CD4-positive, alpha-beta T cell (primary cell): ENCODE results near the gene SYT14. TPM values are rescaled to one million over a fixed set of nuclear protein-coding genes. Genes with fewer than 3 reads are reported as not detected.

ENCODE experiments used
- ATAC-seq: fragments of 200-7000 bp; cut with Tn5 transposase; one replicate; pipeline ENCODE4 v1.10.0; 2022; ENCODE audit warnings: mild to moderate bottlenecking; ENCODE audit not compliant: poor library complexity
- CTCF ChIA-PET: fragments of 350-600 bp; sonication (Branson Sonifier 250); formaldehyde crosslinking; loops from one replicate; lab custom pipeline; 2021; ENCODE audit warnings: antibody characterized with exemption, inconsistent platforms; lab: Charles Lee
- POLR2A ChIA-PET: fragments of 350-600 bp; sonication (Branson Sonifier 250); formaldehyde crosslinking; loops from one replicate; lab custom pipeline; 2021; ENCODE audit warnings: antibody characterized with exemption, inconsistent platforms; lab: Charles Lee
- DNase-seq, 14 experiments: peaks; one replicate each; pipeline ENCODE4 v3.0.0-alpha.2; 2013 to 2020; ENCODE audit warnings: mixed read lengths in 2 of 14
- H3K27ac ChIP-seq, 2 donors: one replicate each; pipeline versions ENCODE4 v1.5.1 to v1.7.0; 2013; ENCODE audit warnings: low read length in 2 of 2, low read depth in 1 of 2, mild to moderate bottlenecking in 1 of 2
- H3K27me3 ChIP-seq, 2 experiments: 1 replicate in 1 of 2; 2 replicates in 1 of 2; pipeline versions ENCODE4 v1.6.1 to v1.7.0; 2013; ENCODE audit warnings: low read length in 2 of 2, control low read depth in 1 of 2, mild to moderate bottlenecking in 1 of 2, moderate library complexity in 1 of 2; ENCODE audit not compliant: insufficient read depth in 2 of 2, control insufficient read depth in 1 of 2
- H3K36me3 ChIP-seq: one replicate; pipeline ENCODE4 v1.6.1; 2013; ENCODE audit warnings: low read length, control low read depth; ENCODE audit not compliant: insufficient read depth
- H3K4me1 ChIP-seq: one replicate; pipeline ENCODE4 v1.6.1; 2013; ENCODE audit warnings: low read length, control low read depth; ENCODE audit not compliant: insufficient read depth
- H3K4me3 ChIP-seq: one replicate; pipeline ENCODE4 v1.5.1; 2013; ENCODE audit warnings: mild to moderate bottlenecking, low read length, moderate library complexity
- H3K9me3 ChIP-seq, 2 experiments: 1 replicate in 1 of 2; 2 replicates in 1 of 2; pipeline versions ENCODE4 v1.6.1 to v1.7.0; 2013; ENCODE audit warnings: low read length in 2 of 2, mild to moderate bottlenecking in 2 of 2, control low read depth in 1 of 2, moderate library complexity in 1 of 2; ENCODE audit not compliant: control insufficient read depth in 1 of 2, insufficient read depth in 1 of 2
- H3K27ac Mint-ChIP-seq: one replicate; pipeline ENCODE4 v1.8.0; 2020; ENCODE audit warnings: mixed read lengths
- H3K27me3 Mint-ChIP-seq: one replicate; pipeline ENCODE4 v1.8.0; 2021; ENCODE audit warnings: mixed read lengths
- H3K36me3 Mint-ChIP-seq: one replicate; pipeline ENCODE4 v1.8.0; 2021; ENCODE audit warnings: low read depth, mixed read lengths
- H3K4me1 Mint-ChIP-seq: one replicate; pipeline ENCODE4 v1.8.0; 2021; ENCODE audit warnings: low read depth, mixed read lengths
- H3K4me3 Mint-ChIP-seq: one replicate; pipeline ENCODE4 v1.8.0; 2020; ENCODE audit warnings: mild to moderate bottlenecking, mixed read lengths
- H3K9me3 Mint-ChIP-seq: one replicate; pipeline ENCODE4 v1.8.0; 2020; ENCODE audit warnings: mixed read lengths
- intact Hi-C, 2 experiments: fragments of 100-400 bp; cut with DNase I in 1 of 2; cut with micrococcal nuclease in 1 of 2; formaldehyde crosslinking; loops; one replicate each; pipeline versions ENCODE4 v1.15.1 to v1.9.0; 2023 to 2025; cut with DNase I, micrococcal nuclease
- total RNA-seq, 174 experiments: library from RNA in 2 of 174; stranded (reverse) in 2 of 174; gene quantifications; one replicate each; pipeline ENCODE4 v1.2.3 and lab custom pipeline; 2021 to 2026
- TF ChIP-seq, protein P1 (sequence below): fragments of 200-600 bp; IDR thresholded peaks from one replicate; pipeline ENCODE4 v1.8.0; 2022; ENCODE audit warnings: antibody characterized with exemption, mild to moderate bottlenecking

The SYT14 gene
- total RNA-seq, 2 experiments from 2014 or later: not detected

DNA sequence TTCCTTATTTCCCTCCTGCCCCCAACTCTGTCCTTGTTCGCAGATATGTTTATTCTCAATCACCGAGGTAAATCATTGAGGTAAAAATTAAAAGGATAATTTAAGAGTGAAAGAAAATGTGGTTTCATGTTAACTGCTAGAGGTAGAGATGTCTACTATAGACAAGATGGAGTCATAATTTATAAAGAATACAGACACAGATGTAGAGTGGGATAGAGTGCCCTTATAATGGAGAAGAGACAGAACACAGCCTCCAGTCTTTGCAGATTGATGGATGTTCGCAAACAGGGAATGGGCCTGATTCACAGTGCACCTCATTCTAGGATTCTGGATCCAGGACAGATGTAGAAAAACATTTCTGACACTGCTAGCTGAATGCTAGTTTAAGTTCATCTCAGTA is 155.4 kb downstream of the SYT14 start:
- no peak overlapping the region for H3K27ac Mint-ChIP-seq
- H3K27me3 ChIP-seq: peaks cover 2 to 4% of the 10 kb centered on the region in 2 experiments
- no peaks in the 10 kb centered on the region for H3K36me3 ChIP-seq
- peaks cover 11% of the 10 kb centered on the region for H3K27me3 Mint-ChIP-seq
- intact Hi-C loops: no loop called here
- ChIA-PET POLR2A (no interaction called here), CTCF (no interaction called here)
- TF ChIP-seq, protein P1, sequence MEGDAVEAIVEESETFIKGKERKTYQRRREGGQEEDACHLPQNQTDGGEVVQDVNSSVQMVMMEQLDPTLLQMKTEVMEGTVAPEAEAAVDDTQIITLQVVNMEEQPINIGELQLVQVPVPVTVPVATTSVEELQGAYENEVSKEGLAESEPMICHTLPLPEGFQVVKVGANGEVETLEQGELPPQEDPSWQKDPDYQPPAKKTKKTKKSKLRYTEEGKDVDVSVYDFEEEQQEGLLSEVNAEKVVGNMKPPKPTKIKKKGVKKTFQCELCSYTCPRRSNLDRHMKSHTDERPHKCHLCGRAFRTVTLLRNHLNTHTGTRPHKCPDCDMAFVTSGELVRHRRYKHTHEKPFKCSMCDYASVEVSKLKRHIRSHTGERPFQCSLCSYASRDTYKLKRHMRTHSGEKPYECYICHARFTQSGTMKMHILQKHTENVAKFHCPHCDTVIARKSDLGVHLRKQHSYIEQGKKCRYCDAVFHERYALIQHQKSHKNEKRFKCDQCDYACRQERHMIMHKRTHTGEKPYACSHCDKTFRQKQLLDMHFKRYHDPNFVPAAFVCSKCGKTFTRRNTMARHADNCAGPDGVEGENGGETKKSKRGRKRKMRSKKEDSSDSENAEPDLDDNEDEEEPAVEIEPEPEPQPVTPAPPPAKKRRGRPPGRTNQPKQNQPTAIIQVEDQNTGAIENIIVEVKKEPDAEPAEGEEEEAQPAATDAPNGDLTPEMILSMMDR: no peak
- peaks cover 2% of the 10 kb centered on the region for H3K9me3 Mint-ChIP-seq
- no peak for ATAC-seq
- no peak overlapping the region for H3K27ac ChIP-seq
- no peaks in the 10 kb centered on the region for H3K4me1 Mint-ChIP-seq
- H3K9me3 ChIP-seq: peaks cover 0 to under 1% of the 10 kb centered on the region in 2 experiments
- no peak overlapping the region for H3K4me3 ChIP-seq
- H3K36me3 Mint-ChIP-seq: no peaks in the 10 kb centered on the region
- H3K4me1 ChIP-seq: no peaks in the 10 kb centered on the region
- DNase-seq: no peak
- H3K4me3 Mint-ChIP-seq: no peak overlapping the region

- no peak overlapping the region for H3K27ac ChIP-seq
- DNase-seq (no peak), ATAC-seq (no peak)
- no peaks in the 10 kb centered on the region for H3K4me1 ChIP-seq
- Mint-ChIP-seq H3K27ac (no peak overlapping the region), H3K4me1 (no peaks in the 10 kb centered on the region), H3K9me3 (no peaks in the 10 kb centered on the region), H3K4me3 (no peak overlapping the region), H3K27me3 (peaks cover 11% of the 10 kb centered on the region), H3K36me3 (no peaks in the 10 kb centered on the region)
- no peaks in the 10 kb centered on the region for H3K27me3 ChIP-seq
- no peak overlapping the region for H3K4me3 ChIP-seq
- intact Hi-C loops: no loop called here
- TF ChIP-seq, protein P1: no peak
- POLR2A ChIA-PET: no interaction called here
- CTCF ChIA-PET: no interaction called here
- no peaks in the 10 kb centered on the region for H3K36me3 ChIP-seq
- peaks cover 0 to 4% of the 10 kb centered on the region in 2 experiments for H3K9me3 ChIP-seq
These were observed 160.3 kb downstream of the SYT14 start for GRCh38 chr1:210098356-210098755.

- no peak overlapping the region for H3K4me3 Mint-ChIP-seq
- CTCF ChIA-PET: no interaction called here
- TF ChIP-seq, protein P1: no peak
- DNase-seq: no peak
- Histone ChIP-seq H3K36me3 (no peaks in the 10 kb centered on the region), H3K27me3 (no peaks in the 10 kb centered on the region), H3K9me3 (peaks cover 0 to 4% of the 10 kb centered on the region in 2 experiments), H3K27ac (no peak overlapping the region), H3K4me1 (no peaks in the 10 kb centered on the region), H3K4me3 (no peak overlapping the region)
- H3K27me3 Mint-ChIP-seq: peaks cover 5% of the 10 kb centered on the region
- intact Hi-C loops: no loop called here
- no peak for ATAC-seq
- H3K4me1 Mint-ChIP-seq: no peaks in the 10 kb centered on the region
- H3K27ac Mint-ChIP-seq: no peak overlapping the region
- H3K9me3 Mint-ChIP-seq: no peaks in the 10 kb centered on the region
- H3K36me3 Mint-ChIP-seq: no peaks in the 10 kb centered on the region
- POLR2A ChIA-PET: no interaction called here
These were observed 161.9 kb downstream of the SYT14 start for GRCh38 chr1:210099921-210100320.
